HTERT RPE-1 (cell line): ENCODE data around the gene VAV1.
"Not testable (repeated sequence)": the region's sequence is repeated elsewhere in the genome, so short reads cannot be mapped to it uniquely, and the experiment has no call there.

Experiments
- in situ Hi-C: fragments of 300-500 bp; cut with MboI; formaldehyde crosslinking; loops from 4 replicates; pipeline ENCODE4 v1.14.3; 2020; ENCODE audit warnings: low sequenced_read_pairs

VAV1 gene

DNA sequence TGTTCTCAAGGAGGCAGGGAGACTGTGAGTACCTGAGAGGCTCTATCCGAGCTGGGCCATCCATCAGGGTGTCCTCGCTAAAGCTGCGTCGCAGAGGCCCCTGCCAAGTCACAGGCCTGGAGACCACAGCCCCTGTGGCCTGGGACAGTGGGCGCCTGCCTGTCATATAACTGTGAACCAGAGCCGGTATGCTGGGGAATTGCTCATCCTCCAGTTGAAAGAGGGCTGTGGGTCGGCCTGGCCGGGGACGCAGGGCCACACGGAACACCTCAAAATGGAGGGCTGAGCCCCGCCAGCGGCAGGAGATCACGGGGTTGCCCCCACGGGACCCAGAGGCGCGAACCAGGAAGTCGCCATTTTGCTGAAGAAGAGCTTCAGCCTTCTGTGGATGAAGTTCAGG is 11.9 kb upstream of the VAV1 start:
- in situ Hi-C loops = no loop called here

DNA sequence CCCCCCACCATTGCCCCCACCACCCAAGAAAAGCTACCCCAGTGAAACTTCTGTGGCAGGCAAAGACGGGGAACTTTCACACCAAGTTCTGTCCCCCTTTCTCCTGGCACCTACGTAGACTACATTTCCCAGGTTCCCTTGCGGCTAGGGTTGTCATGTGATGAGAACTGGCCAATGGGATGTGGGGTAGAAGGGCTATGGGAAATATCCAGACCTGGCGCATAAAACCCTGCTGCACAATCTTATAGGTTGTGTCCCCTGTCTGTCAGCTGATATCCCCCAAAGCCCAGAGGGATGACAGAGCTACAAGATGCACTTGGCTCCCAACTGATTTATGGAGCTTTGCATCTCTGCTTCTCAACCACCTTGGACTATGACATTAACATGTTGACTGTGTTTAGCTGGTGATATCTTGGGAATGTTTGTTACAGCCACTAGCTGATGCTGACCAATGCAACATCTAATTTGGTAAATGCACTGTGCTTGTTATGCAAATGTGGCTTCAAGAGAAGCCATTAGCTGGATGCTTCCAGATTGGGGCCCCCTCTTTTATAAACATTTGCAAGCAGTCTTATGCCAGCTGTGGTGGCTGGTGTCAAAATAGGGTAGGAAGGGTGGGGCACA is 11.3 kb upstream of the VAV1 start:
- in situ Hi-C loops = no loop called here

DNA sequence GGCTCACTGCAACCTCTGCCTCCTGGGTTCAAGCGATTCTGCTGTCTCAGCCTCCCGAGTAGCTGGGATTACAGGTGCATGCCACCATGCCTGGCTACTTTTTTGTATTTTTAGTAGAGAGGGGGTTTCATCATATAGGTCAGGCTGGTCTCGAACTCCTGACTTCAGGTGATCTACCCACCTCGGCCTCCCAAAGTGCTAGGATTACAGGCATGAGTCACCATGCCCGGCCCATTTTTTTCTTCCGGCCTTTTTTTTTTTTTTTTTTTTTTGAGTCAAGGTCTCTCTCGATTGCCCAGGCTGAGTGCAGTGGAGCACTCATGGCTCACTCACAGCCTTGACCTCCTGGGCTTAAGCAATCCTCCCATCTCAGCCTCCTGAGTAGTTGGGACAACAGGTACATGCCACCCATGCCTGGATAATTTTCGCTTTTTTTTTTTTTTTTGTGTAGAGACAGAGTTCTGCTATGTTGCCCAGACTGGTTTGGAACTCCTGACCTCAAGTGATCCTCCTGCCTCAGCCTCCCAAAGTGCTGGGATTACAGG is 10.2 kb upstream of the VAV1 start:
- in situ Hi-C loops = not testable (repeated sequence)

DNA sequence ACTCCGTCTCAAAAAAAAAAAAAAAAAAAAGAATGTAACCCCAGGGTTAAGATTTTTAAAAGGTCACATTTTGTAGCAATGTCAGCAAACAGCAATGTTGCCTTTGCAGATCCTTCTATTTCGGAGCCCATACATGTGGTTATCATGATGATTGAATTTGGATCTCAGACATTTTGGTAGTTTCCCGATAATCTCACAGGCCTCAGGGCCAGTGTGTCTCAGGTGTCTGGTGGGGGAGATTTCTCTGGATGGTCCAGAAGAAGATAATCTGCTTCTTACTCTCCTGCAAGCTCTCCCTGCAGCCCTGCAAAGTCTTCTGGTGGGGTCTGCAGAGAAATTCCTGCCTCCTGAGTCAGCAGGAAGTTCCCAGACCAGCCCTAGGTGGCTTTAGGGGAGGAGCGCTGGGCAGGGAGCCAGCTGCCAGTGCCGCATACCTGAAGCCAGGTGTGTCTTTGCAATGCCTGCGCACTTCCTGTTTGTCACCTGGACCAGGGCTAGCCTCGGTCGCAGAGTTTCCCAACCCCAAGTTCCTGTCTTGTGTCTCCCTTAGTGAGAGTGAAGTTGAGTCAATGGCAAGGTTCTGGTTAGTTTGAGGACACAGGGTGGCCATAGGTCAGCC is 6.7 kb upstream of the VAV1 start:
- in situ Hi-C loops = no loop called here

DNA sequence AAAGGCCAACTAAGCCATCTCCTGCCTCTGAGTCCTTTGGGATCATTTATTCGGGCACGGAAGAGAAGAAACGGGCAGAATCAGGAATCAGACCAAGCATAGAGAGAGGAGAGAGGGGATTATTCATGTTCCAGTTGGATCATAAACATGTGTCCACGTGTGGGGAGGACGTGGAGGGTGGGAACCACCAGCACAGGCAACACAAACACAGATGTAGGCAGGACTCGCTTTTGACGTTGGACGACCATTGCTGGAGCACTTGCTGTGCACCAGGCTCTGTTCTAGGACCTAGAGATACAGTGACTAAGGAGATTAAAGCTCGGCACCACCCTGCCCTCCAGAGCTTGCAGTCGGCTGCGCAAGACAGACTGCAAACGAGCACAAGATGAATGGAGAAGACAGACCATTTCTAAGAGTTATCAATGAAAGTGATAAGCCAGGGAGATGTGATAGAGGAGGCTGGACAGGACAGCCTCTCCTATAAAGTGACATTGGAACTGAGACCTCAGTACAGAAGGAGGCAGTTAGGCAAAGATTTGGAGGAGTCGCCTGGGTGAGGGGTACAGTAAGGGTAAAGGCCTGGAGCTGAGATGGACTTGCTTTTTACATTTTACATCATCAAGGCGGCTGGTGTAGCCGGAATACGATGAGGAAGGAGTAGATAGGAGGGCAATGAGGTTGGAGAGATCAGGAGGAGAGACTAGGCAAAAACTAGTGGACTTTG is 6.0 kb upstream of the VAV1 start:
- in situ Hi-C loops = no loop called here

DNA sequence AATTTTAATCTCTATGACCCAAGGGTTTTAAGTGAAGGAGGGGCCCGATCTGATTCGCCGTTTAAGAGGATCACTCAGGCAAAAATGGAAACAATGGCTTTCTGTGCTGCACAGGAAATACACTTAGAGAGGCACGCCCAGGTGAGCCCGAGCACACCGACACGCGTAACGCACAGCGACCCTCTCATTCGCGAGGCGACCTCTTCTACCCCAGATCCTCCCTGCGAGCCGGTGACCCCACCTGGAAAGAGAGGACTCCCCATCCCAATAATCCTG is 5.5 kb upstream of the VAV1 start:
- in situ Hi-C loops = no loop called here

DNA sequence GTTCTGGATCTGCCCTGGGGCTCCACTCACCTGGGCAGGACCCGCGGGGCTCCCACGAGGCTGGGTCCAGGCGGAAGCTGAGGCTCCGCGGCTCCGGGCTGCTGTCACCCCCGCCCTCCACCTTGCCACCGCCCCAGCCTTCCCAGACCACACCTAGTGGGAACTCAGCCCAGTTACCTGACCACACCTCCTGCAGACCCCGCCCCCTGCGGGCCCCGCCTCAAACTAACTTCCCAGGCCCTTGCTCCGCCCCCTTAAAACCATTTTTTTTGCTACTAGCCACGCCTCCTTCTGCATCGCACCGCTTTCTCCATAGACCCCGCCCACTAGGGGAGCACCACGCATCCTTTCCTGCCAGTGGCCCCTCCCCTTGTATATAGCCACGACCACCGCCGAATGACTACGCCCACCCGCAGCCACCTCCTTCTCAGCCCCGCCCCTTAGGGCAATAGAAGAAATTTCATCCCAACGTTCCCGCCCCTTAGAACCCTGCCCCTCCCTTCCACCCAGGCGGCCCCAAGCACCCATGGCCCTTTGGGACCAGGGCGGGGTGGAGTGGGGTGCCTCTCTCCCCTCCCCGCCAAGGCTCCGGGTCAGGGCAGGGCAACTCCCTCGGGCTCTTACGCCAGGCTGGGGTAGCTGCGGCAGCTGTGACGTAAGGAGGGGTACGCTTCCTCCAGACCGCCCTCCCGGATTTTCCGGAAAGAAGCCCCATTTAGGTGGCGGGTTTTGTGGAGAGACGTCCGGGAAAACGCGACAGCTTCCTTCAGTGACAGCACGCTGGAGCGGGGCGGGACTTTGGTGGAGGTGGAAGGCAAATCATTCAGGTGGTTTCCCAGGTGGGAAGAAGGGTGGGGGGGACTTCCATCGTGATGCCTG is 4.9 kb upstream of the VAV1 start, which contains the start of gene SH2D3A:
SH2D3A (minus strand) TSS at position 79 of the 879 bp plus-strand sequence. CDS start 3,687 bp downstream, outside the sequence.
- in situ Hi-C loops = no loop called here

DNA sequence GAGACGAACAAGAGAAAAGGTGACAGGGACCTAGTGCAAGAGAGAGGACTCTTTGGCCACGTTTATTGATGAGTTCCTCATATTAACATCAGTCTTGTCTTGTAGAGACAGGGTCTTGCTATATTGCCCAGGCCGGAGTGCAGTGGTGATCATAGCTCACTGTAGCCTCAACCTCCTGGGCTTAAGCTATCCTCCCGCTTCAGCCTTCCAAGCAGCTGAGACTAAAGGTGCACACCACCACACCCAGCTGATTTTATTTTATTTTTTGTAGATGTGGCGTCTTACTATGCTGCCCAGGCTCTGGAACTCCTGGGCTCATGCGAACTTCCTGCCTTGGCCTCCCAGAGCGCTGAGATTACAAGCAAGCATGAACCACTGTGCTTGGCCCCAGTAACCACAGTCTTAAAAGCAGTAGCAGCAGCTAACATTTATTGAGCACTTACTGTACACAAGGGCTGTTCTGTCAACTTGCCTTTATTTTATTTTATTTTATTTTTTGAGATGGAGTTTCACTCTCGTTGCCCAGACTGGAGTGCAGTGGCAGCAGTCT is 4.2 kb upstream of the VAV1 start:
- in situ Hi-C loops = no loop called here

DNA sequence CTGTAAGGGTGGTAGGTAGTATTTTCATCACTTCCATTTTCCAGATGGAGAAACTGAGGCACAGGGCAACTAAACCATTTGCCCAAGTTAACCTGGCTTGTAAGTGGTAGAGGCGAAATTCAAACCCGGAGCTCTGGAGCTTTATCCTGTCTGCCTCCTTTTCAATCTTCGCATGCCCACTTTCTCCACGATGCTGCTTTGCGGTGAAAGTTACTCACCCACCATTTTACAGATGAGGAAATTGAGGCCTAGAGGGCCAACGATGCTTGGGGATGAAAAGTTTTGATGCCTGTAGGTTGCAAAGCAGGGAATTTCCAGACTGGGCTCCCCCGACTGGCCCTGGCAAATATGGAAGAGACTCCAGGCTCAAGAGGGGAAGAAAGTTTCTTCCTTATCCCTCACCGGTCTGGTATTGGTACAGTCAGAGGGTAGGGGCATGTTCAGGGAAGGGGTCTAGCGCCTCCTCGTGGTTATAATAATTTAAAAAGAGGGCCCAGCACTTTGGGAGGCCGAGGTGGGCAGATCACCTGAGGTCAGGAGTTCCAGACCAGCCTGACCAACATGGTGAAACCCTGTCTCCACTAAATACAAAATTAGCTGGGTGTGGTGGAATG is 3.4 kb upstream of the VAV1 start:
- in situ Hi-C loops = no loop called here

DNA sequence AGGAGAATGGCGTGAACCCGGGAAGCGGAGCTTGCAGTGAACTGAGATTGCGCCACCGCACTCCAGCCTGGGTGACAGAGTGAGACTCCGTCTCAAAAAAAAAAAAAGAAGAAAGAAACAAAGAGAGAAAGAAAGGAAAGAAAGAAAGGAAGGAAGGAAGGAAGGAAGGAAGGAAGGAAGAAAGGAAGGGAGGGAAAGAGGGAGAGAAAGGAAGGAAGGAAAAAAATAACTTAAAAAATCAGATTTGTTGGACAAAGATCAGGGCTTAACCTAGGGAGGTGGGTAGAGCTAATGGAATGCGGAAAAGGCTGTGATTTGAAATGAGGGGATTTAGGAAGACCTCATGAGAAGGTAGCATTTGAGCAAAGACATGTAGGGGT is 870 bp upstream of the VAV1 start:
- in situ Hi-C loops = not testable (repeated sequence)

DNA sequence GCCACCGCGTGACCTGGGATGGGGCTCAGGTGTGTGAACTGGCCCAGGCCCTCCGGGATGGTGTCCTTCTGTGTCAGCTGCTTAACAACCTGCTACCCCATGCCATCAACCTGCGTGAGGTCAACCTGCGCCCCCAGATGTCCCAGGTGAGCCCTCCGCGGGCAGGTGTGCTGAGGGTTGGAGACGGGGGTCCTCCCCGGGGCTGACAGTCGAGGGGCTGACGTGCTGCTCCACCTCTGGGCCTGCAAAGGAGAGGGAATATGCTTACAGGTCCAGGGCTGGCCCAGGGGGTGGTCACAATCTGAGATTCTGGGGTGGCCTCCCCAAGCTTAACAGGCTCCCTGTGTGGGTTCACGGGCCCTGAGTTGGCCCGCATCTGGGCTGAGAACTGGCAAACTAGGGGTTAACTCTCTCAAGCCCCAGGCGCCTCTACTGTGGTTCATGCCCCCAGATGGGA is 386 bp downstream of the VAV1 start:
- in situ Hi-C loops = no loop called here

DNA sequence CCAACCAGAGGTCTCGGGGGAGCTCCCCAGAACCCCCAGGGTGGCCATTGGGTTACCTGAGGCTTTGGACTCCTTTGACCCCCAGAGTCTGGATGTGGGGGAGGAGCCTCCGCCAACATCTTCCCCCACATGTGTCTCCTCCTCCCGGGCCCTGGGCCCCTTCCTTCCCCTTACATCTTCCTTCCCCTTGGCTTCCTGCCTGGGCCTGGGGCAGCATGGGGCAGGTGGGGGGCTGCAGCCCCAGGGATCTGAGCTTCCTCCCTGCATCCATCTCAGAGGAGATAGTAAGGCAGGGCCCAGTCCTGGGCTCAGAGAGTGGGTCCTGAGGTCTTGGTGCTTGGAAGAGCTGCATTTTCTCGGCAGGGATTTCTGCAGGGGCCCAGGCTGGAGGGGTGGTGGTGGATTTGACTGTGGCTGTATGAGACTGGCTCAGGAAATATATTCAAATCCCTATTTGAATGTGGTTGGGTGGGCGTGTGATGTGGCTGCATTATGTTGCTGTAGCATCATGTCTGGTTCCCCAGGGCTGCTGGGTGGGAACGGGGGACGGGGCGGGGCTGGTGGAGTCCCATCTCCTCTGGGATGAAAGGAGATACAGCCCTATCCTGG is 919 bp downstream of the VAV1 start:
- in situ Hi-C loops = no loop called here

DNA sequence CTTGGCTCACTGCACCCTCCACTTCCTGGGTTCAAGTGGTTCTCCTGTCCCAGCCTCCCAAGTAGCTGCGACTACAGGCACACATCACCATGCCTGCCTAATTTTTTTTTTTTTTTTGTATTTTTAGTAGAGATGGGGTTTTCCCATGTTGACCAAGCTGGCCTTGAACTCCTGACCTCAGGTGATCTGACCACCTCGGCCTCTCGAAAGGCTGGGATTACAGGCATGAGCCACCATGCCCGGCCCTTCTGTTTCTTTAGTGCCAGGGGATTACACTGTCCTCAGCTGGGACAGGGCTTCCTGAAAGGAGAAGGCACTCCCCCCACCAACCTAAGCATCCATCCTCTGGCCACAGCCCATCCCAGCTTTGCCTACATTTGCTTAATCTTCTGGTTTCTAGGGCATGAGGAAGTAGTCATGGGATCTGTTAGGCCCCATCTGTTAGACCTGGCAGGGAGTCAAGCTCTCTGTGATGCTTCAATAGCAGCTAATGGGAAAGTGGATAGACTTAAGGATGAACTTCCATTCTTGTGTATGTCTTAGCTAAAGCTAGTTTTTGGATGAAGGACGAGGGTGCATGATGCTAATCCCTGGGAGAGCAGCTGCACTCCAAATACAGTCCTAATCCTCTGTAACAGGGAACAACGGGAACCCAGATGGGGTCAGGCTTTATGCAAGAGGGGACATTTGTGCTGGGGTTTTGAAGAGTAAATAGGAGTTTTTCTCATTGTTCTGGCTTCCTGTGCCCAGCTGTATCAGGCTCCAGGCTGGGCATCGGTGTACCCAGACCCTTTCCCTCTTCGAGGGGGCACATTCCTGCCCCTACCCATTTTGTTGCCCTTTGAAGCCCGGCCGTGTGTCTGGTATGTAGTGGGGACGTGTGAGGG is 2.6 kb downstream of the VAV1 start:
- in situ Hi-C loops = no loop called here

DNA sequence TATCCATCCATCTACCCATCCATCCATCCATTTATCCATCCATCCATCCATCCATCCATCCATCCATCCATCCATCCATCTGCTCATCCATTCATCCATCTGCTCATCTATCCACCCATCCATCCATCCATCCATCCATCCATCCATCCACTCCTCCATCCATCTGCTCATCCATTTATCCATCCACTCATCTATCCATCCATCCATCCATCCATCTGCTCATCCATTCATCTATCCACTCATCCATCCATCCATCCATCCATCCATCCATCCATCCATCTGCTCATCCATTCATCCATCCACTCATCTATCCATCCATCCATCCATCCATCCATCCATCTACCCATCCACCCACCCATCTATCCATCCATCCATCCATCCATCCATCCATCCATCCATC is 3.5 kb downstream of the VAV1 start:
- in situ Hi-C loops = not testable (repeated sequence)

DNA sequence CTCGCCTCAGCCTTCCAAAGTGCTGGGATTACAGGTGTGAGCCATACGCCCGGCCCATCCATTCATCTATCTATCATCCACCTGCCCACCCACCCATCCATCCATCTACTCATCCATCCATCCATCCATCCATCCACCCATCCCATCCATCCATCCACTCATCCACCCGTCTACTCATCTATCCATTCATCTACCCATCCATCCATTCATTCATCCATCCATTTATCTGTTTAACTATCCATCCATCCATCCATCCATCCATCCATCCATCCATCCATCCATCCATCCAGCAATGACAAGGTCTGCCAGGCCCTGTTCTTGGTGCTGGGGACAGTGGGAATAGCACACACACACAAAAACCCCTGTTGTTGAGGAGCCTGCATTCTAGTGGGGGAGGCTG is 4.5 kb downstream of the VAV1 start:
- in situ Hi-C loops = no loop called here

DNA sequence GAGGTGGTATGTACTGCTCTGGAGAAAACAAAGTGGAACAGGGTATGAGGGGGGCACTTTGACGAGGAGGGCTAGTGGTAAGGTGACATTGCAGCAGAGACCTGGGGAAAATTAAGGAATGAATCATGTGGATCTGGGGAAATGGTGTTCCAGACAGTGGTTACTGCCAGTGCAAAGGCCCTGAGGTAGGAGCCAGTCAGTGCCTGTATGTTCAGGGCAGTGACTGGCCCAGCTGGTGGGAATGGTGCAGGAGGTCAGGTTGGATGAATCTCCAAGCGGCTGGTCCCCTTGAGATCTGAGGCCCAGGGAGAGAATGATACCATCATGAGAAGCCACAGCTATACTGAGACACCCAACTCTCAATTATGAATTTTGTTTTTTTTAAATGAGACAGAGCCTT is 4.9 kb downstream of the VAV1 start:
- in situ Hi-C loops = no loop called here

DNA sequence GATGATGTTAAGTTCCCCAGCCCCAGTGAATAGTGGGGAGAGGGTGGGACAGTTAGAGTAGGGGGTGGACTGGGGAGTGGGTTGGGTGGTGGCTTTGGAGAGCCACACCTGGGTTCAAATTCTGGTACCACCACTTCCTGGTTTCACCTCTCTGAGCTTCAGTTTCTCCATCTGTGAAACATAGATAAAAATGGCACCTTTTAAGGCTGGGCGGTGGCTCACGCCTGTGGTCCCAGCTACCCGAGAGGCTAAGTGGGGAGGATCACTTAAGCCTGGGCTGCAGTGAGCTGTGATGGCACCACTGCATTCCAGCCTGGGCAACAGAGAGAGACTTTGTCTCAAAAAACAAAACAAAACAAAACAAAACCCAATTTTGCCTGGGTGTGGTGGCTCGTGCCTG is 5.9 kb downstream of the VAV1 start:
- in situ Hi-C loops = no loop called here

DNA sequence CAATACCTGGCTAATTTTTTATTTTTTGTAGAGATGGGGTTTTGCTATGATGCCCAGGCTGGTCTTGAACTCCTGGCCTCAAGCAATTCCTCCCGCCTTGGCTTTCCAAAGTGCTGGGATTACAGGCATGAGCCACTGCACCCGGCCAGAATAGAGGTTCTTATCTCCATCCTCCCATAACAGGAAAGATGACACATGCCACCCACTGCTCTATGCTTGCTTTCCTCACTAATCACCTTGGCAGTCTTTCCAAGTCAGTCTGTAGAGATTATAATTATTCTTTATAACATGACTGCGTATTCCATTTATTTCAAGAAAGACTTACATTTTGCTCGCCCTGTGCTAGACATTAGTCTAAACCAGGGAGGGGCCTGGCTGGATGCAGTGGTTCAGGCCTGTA is 6.7 kb downstream of the VAV1 start:
- in situ Hi-C loops = no loop called here

DNA sequence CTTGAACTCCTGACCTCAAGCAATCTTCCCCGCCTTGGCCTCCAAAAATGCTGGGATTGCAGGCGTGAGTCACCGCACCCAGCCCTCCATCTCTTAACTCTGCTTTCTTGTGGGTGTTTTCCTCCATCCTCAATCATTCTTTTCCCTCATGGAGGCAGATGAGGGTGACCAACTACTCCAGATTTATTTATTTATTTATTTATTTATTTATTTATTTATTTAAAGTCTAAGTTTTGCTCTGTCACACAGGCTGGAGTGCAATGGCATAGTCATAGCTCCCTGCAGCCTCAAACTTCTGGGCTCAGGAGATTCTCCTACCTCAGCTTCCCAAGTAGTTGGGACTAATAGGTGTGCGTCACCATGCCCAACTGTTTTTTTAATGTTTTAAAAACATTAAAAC is 14.9 kb downstream of the VAV1 start:
- in situ Hi-C loops = no loop called here
